ENCODE data around the gene NOXO1.
"Not testable (repeated sequence)": the region's sequence is repeated elsewhere in the genome, so short reads cannot be mapped to it uniquely, and the experiment has no call there.

NOXO1 gene

DNA sequence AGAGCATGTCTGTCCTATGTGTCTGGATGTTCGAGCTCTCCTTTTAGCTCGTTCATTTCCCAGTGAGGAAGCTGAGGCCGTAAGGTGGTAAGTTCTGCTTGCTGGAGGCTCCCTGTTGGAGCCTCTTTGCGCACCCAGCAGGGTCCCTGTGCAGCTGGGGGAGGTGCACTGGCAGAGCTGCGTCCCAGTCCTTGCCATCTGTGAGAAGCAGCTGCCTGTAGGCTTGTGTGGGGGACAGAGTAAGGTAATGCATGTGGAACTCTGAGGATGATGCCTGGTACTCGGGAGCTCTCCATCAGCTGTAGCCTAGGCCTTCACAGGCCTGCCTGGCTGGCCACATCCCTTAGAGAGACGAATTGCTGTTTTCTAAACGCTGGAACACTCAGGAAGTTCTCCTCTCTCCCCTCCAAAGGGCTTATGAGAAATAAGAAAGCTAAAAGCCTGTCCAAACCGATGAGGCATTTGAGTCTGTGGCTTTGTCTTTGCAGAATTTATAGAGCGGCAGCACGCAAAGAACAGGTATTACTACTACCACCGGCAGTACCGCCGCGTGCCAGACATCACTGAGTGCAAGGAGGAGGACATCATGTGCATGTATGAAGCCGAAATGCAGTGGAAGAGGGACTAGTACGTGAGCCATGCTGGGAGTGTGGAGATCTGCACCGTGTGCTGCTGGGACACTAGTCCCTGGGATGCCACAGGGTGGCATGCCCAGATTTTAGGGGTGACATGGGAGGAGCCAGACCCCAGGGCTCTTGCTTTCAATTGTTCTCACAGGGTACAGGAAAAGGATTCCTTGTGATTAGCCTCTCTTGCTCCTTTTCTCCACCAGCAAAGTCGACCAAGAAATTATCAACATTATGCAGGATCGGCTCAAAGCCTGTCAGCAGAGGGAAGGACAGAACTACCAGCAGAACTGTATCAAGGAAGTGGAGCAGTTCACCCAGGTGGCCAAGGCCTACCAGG, 20.3 kb downstream of the NOXO1 start:
- DNase-seq: peak; percentile 51 to 77

DNA sequence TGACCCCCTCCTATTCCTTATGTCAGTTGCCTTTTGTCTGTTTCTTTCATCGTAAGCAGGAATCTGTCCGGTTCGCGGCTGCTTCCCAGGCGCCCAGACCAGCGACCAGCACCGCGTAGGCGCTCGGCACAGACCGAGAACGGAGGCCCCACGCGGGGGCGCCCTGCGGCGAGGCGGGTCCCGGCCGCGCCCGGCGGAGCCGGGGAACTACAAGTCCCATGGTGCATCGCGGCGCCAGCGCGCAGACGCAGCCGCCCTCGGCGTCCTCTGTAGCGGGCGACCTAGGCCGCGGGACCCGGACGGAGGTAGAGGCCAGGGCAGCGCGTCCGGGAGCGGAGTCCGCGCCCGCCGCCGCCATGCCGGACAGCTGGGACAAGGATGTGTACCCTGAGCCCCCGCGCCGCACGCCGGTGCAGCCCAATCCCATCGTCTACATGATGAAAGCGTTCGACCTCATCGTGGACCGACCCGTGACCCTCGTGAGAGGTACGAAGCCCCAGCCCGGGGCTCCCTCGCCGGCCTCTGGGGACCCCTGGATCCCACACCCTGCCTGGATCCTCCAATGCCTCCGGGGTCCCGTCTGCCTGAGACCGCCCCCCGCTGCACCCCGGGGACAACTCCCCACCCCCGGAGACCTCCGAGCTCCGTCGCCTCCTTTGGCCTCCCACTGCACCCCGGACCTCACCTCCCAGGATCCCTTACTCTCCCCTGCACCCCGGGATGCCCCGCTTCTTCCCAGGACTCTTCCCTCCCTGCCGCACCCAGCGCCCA, 21.8 kb downstream of the NOXO1 start, which contains the start of gene NDUFB10:
TSS of gene NDUFB10 (plus strand) at position 270 of the 771 bp plus-strand sequence. CDS start at position 357, 87 bp downstream.
- peak; percentile 83 to 88 for DNase-seq

DNA sequence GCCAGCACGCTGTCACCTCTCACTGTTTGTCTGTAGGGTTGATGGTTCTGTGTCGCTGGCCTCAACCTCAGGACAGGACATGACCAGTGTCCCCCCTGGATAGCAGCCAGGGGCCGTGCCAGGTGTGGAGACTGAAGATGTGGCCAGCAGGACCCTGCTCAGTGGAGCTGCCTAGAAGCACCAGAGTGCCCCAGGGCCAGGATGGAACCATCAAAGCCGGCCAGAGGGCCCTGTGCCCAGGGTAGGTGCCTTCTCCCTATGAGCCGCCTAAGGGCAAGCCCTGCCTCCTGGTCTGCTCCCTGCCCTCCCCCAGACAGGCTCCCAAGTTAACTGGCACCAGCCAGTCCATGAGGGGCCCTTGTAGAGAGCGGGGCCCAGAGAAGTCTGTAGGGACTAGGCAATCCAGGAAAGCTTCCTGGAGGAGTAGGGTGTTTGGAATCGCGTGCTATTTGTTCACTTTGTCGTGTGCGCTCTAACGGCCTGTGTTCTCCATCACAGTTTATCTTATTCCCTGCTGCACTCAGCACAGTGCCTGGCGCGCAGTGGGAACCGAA, 22.5 kb downstream of the NOXO1 start:
- DNase-seq: no peak

DNA sequence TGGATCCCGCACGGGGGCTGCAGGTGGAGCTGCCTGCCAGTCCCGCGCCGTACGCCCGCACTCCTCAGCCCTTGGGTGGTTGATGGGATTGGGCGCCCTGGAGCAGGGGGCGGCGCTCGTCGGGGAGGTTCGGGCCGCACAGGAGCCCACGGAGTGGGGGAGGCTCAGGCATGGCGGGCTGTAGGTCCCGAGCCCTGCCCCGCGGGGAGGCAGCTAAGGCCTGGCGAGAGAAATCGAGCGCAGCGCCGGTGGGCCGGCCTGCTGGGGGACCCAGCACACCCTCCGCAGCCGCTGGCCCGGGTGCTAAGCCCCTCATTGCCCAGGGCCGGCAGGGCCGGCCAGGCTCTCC, 23.2 kb downstream of the NOXO1 start:
- DNase-seq: not testable (repeated sequence)

DNA sequence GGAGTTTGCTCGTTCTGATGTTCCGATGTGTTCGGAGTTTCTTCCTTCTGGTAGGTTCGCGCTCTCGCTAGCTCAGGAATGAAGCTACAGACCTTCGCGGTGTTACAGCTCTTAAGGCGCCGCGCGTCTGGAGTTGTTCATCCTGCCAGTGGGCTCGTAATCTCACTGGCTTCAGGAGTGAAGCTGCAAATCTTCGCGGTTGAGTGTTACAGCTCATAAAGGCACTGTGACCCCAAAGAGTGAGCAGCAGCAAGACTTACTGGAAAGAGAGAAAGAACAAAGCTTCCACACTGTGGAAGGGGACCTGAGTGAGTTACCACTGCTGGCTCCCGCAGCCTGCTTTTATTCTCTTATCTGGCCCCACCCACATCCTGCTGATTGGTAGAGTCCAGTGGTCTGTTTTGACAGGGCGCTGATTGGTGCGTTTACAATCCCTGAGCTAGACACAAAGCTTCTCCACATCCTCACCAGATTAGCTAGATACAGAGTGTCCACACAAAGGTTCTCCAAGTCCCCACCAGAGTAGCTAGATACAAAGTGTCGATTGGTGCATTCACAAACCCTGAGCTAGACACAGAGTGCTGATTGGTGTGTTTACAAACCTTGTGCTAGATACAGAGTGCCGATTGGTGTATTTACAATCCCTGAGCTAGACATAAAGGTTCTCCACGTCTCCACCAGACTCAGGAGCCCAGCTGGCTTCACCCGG, 23.7 kb downstream of the NOXO1 start:
- DNase-seq: not testable (repeated sequence)

DNA sequence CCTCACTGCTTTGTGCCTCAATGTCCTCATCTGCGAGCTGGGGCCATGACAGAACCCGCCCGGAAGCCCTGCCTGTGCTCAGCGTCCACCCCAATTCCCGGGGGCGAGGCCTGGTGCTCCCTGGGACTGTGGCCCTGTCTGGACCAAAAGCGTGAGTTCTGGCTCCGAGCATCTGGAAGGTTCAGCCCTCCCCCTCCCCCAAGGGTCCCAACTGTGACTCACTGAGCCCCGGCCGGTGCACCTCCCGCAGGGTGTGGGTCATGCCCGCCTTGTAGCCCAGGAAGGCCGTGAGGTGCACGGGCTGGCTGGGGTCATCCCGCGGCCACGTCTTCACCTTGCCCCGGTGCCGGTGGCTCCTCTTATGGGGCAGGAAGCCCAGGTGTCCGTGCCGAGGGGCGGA, 27.5 kb downstream of the NOXO1 start:
- no peak for DNase-seq

DNA sequence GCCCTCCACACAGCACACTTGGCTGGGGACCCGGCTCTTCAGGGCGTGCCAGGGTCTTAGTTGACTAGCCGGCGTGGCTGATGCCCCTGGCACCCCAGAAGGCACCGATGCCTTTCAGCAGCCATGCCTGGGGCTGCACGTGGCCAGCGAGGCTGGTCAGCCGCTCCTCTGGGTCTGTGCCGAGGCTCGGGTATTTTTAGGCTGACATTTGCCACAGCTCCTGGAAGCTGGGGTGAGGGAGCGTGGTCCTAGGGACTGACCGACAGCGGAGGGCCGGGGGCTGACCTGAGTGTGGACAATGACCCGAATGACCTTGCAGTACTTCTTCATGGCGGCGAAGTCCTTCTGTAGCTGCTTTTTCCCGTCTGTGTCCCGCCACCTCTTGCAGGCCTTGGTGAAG, 30.7 kb downstream of the NOXO1 start:
- no peak for DNase-seq

DNA sequence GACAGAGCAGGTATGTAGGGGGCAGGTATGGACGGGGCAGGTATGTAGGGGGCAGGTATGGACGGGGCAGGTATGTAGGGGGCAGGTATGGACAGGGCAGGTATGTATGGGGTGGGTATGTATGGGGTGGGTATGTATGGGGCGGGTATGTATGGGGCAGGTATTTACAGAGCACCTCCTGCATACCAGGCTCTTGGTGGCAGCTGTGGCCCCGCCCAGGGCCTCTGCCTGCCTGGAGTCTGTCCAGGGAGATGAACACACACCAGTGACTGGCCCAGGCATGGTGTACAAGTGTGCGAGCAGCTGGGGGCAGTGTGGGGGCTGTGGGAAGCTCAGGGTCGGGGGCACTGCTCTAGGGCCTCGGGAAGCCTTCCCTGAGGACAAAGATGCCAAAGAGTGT, 31.2 kb downstream of the NOXO1 start:
- DNase-seq: no peak

DNA sequence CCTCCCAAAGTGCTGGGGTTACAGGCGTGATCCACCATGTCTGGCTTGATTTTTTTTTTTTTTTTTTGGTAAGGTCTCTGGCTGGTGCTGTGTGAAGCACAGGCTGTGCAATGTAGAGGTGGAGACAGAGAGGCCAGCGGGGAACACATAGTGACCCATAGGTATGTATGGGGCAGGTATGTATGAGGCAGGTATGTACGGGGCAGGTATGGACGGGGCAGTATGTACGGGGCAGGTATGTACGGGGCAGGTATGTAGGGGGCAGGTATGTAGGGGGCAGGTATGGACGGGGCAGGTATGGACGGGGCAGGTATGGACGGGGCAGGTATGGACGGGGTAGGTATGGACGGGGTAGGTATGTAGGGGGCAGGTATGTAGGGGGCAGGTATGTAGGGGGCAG, 31.8 kb downstream of the NOXO1 start:
- DNase-seq: no peak

DNA sequence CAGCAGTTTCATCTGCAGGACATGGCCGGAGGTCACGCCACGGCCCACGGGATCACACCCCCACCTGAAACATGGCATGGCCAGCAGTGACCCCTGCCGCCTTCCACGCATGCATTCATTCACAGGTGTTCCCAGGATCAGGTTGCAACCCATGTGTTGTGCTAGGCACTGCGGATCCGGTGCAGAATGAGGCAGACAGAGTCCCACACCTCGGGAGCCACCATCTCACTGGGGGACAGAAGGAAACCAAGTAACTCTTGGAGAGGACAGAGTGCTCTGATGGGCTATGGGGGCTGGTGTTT, 33.9 kb downstream of the NOXO1 start:
- no peak for DNase-seq

DNA sequence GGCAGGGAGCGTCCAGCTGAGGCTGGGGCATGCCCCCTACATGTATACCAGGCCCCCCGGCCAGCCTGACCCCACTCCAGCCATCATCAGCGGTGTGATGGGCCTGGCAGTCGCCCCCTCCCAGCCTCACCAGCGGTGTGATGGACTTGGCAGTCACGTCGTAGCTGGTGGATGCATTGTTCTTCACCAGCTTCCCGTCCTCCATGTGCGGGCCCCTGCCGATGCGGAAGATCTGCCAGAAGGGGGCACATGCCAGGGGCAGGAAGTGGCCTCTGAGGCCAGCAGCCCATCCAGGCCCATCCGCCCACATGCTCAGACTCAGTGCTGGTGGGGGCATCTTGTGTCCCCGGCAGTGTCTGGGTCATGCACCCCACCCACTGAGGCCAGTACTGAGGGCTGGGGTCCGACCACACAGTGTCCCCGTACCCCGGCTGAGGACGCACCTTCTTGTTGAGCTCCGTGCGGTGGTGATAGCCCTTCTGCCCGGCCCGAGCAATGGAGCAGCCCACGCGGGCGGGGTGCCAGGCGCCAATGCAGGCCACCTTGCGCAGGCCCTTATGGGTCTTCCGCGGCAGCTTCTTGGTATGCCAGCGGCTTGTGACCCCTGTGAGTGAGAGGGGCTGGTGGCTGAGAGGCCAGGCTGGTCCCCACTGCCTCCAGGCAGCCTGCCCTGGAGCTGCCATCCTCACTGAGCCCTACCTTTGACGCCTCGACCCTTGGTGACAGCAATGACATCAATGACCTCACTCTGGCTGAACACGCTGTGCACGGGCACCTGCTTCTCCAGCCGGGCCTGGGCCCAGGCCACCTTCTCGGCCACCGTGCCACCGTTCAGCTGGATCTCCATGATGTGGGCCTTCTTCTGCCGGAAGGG, 34.5 kb downstream of the NOXO1 start:
- DNase-seq: no peak

DNA sequence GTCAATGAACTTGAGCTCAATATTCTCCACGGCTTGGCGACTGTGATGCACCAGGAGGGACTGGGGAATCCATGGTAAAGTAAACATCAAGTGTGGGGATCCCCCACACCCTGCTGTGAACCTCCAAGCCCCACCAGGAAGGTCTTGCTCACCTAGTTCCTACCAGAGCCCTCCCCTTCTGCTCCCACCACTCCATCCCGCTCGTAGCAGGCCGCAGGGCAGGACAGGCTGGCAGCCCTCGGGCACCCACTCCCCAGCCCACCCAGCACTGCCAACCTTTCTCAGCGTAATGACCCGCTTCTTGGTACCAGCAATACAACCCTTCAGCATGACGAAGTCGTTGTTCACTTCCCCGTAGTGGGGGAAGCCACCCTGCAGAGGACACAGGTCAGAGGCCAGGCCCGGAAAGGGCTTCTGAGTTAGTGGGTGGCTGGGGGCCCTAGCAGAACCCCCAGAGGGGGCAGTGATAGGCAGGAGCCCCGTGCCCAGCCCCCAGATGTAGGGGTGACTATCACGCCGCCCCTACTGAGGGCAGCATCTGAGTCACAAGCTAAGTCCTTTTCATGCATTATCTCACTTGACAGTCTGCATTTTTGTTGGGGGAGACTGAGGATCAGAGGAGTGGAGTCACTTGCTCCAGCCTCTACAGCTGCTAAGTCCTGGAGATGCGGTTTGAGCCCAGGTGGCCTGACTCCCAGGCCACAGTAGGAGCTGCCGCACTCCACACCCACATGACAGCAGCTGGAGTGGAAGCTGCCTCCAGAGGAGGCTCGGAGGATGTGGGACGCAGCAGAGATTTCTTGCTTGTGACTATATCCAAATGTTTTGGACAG, 35.5 kb downstream of the NOXO1 start:
- DNase-seq: no peak

DNA sequence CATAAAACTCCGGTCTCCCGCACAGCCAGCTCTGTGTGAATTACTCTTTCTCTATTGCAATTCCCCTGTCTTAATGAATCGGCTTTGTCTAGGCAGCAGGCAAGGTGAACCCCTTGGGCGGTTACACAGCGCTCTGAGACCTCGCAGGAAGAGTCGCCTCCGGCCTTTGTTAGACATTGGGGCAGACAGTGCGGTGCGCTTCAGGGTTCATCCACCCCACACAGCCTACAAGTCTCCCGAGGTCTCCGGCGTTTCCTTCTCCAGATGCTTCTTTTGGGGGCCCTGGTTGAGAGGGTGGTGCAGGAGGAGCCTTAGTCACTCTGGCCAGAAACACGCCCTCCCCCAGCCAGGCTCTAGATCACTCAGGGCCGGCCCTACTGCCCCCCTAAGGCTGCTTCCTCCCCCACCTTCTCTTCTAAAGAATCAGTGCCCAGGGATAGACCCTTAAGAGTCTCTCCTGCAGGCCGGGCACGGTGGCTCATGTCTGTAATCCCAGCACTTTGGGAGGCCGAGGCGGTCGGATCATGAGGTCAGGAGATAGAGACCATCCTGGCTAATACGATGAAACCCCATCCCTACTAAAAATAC, 36.6 kb downstream of the NOXO1 start:
- no peak for DNase-seq

DNA sequence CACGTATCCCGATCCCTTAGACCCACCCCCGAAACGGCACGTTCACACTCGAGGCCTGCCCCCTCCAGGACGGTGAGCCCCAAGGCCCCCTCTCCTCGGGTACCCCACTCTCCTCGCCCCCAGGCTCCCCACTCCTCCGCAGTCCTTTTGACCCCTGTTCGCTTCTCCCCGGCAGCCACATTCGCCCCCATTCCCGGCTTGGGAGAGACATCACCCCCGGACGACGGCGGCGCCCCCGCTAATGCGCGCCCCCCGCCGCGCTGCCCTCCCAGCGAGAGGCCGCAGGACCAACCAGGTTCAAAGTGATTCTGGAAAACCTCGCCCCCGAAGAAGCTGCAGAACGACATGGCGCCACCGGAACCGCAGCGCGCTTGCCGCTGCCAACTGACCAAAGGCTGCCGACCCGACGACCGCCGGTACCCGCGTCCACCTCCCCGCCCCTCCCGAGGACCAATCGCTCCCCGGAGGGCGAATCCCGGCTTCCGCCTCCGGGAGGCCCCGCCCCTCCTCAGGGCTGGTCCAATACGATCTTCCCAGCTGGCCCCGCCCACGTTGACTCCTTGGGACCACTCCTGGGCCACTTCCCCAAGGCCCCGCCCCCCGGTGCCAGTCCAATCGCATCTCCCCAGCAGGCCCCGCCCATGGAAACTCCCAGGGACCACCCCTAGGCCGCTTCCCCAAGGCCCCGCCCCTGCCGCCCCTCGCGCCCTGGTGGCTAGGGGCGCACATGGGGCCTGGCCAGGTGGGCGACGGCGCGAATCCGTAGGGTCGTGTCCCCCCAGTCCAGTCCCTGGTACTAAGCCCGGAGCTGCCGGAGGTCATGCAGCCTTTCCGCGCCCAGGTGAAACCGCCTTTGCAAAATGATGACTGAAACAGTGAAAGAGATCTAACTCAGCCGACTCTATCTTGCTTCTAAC, 38.2 kb downstream of the NOXO1 start, which contains the start of gene MSRB1:
TSS of gene MSRB1 (minus strand) at position 390 of the 917 bp plus-strand sequence. CDS start at position 347, 43 bp downstream.
- peak; percentile 98 to 99 for DNase-seq

DNA sequence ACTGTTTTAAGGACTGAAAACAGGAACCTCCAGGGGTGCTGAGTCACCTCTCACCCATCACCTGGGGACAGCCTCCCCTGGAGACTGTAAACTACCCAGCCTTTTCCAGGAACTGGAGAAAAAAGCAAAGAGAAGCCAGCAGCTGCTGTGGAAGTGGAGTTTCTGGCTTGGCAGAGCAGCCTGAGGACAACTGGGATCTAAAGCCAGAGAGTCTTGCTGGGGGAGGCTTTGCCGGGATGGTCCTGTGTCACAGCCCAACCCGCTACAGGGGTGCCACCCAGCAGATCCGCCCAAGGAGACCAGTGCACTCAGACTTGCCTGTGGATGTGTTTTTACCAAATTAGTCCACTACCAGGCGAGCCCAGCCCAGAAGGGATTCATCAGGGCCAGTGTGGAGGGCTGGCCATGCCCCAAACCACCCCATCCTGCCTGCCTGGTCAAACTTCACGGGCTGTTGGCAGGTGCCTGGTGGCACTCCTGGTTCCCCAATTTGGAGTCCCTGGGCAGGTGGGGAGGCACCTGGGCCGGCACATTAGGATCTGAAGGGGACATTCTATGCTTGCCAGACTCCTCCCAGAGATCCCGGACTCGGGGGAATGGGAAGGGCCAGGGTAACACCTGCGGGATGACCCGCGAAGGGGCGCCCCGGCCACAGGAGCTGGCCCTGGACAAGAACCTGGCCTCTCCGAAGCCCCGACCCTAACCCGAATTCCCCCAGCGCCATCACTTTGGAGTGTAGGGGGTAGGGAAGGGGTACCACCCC, 39.0 kb downstream of the NOXO1 start:
- DNase-seq: no peak

DNA sequence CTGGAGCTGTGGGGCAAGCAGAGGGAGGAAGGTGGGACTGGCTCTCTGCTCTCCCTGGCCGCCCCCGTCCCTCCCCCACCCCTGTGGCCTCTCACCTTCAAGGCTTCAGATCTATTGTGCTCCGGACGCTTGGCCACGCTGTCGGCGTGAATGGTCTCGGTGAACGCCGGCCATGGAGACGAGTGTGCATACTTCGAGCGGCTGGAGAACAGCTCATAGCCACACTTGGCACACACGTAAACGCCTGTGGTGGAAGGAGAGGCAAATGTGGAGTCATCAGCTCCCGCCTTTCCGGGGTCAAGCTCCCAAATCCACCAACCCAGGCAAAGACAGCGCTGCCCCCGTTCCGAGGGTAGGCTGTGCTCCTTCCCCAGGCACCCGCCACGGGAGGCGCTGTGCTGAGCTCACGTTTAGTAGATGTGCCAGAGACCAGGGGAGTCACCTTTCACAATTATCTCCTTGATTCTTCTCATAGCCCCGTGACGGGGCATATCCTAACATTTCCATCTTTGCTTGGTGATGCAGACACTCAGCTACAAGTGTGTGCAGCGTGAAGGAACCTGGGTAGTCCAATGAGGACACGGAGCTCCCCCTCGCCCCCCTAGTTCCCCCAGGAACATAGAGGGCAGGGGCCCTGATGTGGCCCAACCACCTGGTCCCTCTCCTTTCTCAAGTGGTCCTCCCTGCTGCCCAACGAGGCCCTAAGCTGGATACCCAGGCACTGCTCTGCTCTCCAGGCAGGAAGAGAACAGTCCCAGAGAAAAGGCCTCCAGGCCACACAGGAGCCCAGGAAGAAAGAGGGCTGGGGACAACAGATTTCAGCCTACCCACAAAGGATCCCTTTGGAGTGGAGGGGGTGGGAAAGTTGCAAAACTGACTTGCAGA, 39.9 kb downstream of the NOXO1 start:
- no peak for DNase-seq

Data from NCI-H2081 (cell line).